Measurements from ENCODE around the gene HTR1A. TPM values are rescaled to one million over a fixed set of nuclear protein-coding genes. Genes with fewer than 3 reads are reported as not detected.

The HTR1A gene
- total RNA-seq, 1 experiment from 2014 or later = not detected

GRCh38 chr5:63981864-63982263 lies 19.6 kb upstream of the HTR1A start:
- CTCF ChIA-PET = interaction anchor here (1.0 kb wide), 1 partner anchor 18 kb away, joined by 3 read pairs; no protein-coding TSS in a partner anchor

GRCh38 chr5:63963926-63964325 lies 1.7 kb upstream of the HTR1A start:
- H3K9me3 Mint-ChIP-seq (ENCODE audit: unreplicated experiment) = peaks cover 7% of the 10 kb centered on the region
- no peaks in the 10 kb centered on the region for H3K36me3 Mint-ChIP-seq (ENCODE audit: insufficient read depth, unreplicated experiment)
- no TSS peak for BruUV-seq (replicated peaks)
- TF ChIP-seq, protein P1, sequence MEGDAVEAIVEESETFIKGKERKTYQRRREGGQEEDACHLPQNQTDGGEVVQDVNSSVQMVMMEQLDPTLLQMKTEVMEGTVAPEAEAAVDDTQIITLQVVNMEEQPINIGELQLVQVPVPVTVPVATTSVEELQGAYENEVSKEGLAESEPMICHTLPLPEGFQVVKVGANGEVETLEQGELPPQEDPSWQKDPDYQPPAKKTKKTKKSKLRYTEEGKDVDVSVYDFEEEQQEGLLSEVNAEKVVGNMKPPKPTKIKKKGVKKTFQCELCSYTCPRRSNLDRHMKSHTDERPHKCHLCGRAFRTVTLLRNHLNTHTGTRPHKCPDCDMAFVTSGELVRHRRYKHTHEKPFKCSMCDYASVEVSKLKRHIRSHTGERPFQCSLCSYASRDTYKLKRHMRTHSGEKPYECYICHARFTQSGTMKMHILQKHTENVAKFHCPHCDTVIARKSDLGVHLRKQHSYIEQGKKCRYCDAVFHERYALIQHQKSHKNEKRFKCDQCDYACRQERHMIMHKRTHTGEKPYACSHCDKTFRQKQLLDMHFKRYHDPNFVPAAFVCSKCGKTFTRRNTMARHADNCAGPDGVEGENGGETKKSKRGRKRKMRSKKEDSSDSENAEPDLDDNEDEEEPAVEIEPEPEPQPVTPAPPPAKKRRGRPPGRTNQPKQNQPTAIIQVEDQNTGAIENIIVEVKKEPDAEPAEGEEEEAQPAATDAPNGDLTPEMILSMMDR (IDR thresholded peaks at IDR 0.05; ENCODE audit: unreplicated experiment) = no peak
- peaks cover 24% of the 10 kb centered on the region for H3K27me3 Mint-ChIP-seq (ENCODE audit: insufficient read depth, unreplicated experiment)
- no peak overlapping the region for H3K27ac Mint-ChIP-seq (ENCODE audit: low read depth, unreplicated experiment)
- no peak overlapping the region for H3K4me3 Mint-ChIP-seq (ENCODE audit: unreplicated experiment)
- ChIA-PET POLR2A (no interaction called here), CTCF (interaction anchor here (0.6 to 4.7 kb wide), 27 partner anchors 8 to 839 kb away, joined by 3 to 45 read pairs (median 3); no protein-coding TSS in a partner anchor)
- H3K4me1 Mint-ChIP-seq (ENCODE audit: insufficient read depth, unreplicated experiment) = peaks cover 4% of the 10 kb centered on the region
- peak; percentile 45 for DNase-seq (ENCODE audit: unreplicated experiment)
- intact Hi-C loops (cut with micrococcal nuclease) = loop anchor here (1.0 to 2.0 kb wide), 3 partner anchors 247 to 839 kb away; no protein-coding TSS in a partner anchor

More at GRCh38 chr5:63981864-63982263, 19.6 kb upstream of the HTR1A start:
- DNase-seq (ENCODE audit: unreplicated experiment) = no peak
- H3K4me1 Mint-ChIP-seq (ENCODE audit: insufficient read depth, unreplicated experiment) = no peaks in the 10 kb centered on the region
- H3K9me3 Mint-ChIP-seq (ENCODE audit: unreplicated experiment) = no peaks in the 10 kb centered on the region
- BruUV-seq (replicated peaks) = no TSS peak
- H3K36me3 Mint-ChIP-seq (ENCODE audit: insufficient read depth, unreplicated experiment) = no peaks in the 10 kb centered on the region
- no peak overlapping the region for H3K4me3 Mint-ChIP-seq (ENCODE audit: unreplicated experiment)
- TF ChIP-seq, protein P1 (IDR thresholded peaks at IDR 0.05; ENCODE audit: unreplicated experiment) = no peak
- intact Hi-C loops (cut with micrococcal nuclease) = no loop called here
- no peaks in the 10 kb centered on the region for H3K27me3 Mint-ChIP-seq (ENCODE audit: insufficient read depth, unreplicated experiment)
- POLR2A ChIA-PET = no interaction called here
- no peak overlapping the region for H3K27ac Mint-ChIP-seq (ENCODE audit: low read depth, unreplicated experiment)

- H3K4me1 Mint-ChIP-seq (ENCODE audit: insufficient read depth, unreplicated experiment) = peaks cover 4% of the 10 kb centered on the region
- no TSS peak for BruUV-seq (replicated peaks)
- H3K27me3 Mint-ChIP-seq (ENCODE audit: insufficient read depth, unreplicated experiment) = peaks cover 31% of the 10 kb centered on the region
- POLR2A ChIA-PET = no interaction called here
- peak; percentile 80 for DNase-seq (ENCODE audit: unreplicated experiment)
- peaks cover 7% of the 10 kb centered on the region for H3K9me3 Mint-ChIP-seq (ENCODE audit: unreplicated experiment)
- CTCF ChIA-PET = interaction anchor here (0.6 to 4.7 kb wide), 31 partner anchors 9 to 1494 kb away, joined by 3 to 45 read pairs (median 3); no protein-coding TSS in a partner anchor
- intact Hi-C loops (cut with micrococcal nuclease) = loop anchor here (1.0 to 2.0 kb wide), 3 partner anchors 248 to 838 kb away; no protein-coding TSS in a partner anchor
- H3K27ac Mint-ChIP-seq (ENCODE audit: low read depth, unreplicated experiment) = no peak overlapping the region
- no peaks in the 10 kb centered on the region for H3K36me3 Mint-ChIP-seq (ENCODE audit: insufficient read depth, unreplicated experiment)
- TF ChIP-seq, protein P1 (IDR thresholded peaks at IDR 0.05; ENCODE audit: unreplicated experiment) = peak; percentile 67
- H3K4me3 Mint-ChIP-seq (ENCODE audit: unreplicated experiment) = no peak overlapping the region
These were observed 963 bp upstream of the HTR1A start for GRCh38 chr5:63963080-63963735.

DNA sequence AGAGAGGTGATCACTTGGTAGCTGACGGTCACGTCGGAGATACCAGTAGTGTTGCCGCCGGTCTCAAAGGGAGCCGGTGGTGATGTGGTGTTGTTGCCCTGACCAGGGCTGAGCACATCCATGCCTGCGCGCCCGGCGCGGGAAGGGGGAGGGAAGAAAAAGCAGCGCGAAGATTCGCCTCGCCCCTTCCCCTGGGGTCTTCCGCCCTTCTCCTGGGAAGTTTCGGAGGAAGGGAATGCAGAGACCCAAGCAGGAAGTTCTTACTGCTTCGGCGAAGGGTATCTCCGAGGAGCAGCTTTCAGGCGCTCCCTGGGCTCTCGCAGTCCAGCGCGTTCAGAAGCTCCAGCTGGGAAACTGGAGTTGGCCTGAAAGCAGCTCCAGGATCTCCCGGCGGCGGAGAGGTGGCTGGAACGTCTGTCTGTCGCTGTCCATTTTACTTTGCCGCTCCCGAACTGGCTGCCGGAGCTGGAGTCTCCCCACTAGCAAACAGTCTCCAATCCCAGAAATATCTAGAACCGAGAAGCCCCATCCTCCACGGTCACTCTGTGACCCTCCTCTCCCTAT lies 565 bp downstream of the HTR1A start:
- Mint-ChIP-seq H3K4me3 (ENCODE audit: unreplicated experiment) (no peak overlapping the region), H3K27me3 (ENCODE audit: insufficient read depth, unreplicated experiment) (peaks cover 34% of the 10 kb centered on the region), H3K4me1 (ENCODE audit: insufficient read depth, unreplicated experiment) (peaks cover 4% of the 10 kb centered on the region), H3K27ac (ENCODE audit: low read depth, unreplicated experiment) (no peak overlapping the region), H3K9me3 (ENCODE audit: unreplicated experiment) (peaks cover 7% of the 10 kb centered on the region), H3K36me3 (ENCODE audit: insufficient read depth, unreplicated experiment) (no peaks in the 10 kb centered on the region)
- ChIA-PET POLR2A (interaction anchor here (0.6 kb wide), 1 partner anchor 671 kb away, joined by 7 read pairs; no protein-coding TSS in a partner anchor), CTCF (interaction anchor here (0.6 to 4.7 kb wide), 6 partner anchors 29 to 1264 kb away, joined by 3 to 45 read pairs (median 3); no protein-coding TSS in a partner anchor)
- no TSS peak for BruUV-seq (replicated peaks)
- no peak for DNase-seq (ENCODE audit: unreplicated experiment)
- intact Hi-C loops (cut with micrococcal nuclease) = loop anchor here (2.0 kb wide), 1 partner anchor 837 kb away; no protein-coding TSS in a partner anchor
- TF ChIP-seq, protein P1 (IDR thresholded peaks at IDR 0.05; ENCODE audit: unreplicated experiment) = no peak
